ENCODE results near the gene ADCY3.

Gene ADCY3

DNA sequence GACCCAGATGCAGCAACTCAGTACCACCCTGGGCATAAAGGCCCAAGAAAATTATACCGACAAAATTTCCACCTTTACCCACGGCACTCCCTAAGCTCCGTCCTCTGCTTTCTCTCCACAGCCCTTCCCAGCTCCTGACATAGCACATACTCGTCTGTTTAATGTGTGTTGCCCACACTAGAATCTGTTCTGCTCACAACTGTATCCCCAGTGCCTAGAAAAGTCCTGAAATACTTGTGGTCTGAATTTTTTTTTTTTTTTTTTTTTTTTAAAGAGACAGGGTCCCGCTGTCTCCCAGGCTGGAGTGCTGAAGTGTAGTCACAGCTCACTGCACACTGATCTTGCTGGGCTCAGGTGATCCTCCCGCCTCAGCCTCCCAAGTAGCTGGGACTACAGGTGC, 62.3 kb downstream of the ADCY3 start:
- TF ChIP-seq, protein P1, sequence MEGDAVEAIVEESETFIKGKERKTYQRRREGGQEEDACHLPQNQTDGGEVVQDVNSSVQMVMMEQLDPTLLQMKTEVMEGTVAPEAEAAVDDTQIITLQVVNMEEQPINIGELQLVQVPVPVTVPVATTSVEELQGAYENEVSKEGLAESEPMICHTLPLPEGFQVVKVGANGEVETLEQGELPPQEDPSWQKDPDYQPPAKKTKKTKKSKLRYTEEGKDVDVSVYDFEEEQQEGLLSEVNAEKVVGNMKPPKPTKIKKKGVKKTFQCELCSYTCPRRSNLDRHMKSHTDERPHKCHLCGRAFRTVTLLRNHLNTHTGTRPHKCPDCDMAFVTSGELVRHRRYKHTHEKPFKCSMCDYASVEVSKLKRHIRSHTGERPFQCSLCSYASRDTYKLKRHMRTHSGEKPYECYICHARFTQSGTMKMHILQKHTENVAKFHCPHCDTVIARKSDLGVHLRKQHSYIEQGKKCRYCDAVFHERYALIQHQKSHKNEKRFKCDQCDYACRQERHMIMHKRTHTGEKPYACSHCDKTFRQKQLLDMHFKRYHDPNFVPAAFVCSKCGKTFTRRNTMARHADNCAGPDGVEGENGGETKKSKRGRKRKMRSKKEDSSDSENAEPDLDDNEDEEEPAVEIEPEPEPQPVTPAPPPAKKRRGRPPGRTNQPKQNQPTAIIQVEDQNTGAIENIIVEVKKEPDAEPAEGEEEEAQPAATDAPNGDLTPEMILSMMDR (IDR thresholded peaks at IDR 0.05; ENCODE audit: low read depth, low read length): no peak
- Histone ChIP-seq H3K9me3 (ENCODE audit: severe bottlenecking) (no peaks in the 10 kb centered on the region), H3K4me3 (ENCODE audit: low read depth, low read length) (no peak overlapping the region), H3K36me3 (peaks cover 53% of the 10 kb centered on the region), H3K27me3 (ENCODE audit: insufficient read depth, low read depth, severe bottlenecking) (no peaks in the 10 kb centered on the region), H3K27ac (no peak overlapping the region)
- DNase-seq: no peak

DNA sequence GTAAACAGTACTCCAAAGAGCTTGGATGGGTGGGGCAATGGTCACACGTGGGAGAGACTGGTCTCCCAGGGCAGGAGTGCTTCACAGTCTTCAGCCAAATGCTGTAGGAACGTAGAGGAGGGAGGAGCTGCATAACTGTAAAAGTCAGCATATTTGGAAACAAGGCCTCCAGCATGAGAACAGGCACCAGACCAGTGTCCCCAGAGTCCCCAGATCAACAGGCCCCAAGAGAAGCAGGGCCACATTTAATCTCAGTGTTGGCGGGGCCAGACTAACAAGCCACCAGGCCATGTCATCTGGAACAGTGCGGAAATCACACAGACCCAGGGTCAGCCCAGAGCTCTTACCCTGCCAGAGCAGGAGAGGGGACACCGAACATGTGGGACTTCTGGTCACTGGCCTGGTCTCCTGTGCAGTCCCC, 63.2 kb downstream of the ADCY3 start:
- TF ChIP-seq, protein P1 (IDR thresholded peaks at IDR 0.05; ENCODE audit: low read depth, low read length): no peak
- no peak overlapping the region for H3K4me3 ChIP-seq (ENCODE audit: low read depth, low read length)
- no peak for DNase-seq
- no peak overlapping the region for H3K27ac ChIP-seq
- no peaks in the 10 kb centered on the region for H3K9me3 ChIP-seq (ENCODE audit: severe bottlenecking)
- peaks cover 55% of the 10 kb centered on the region for H3K36me3 ChIP-seq
- no peaks in the 10 kb centered on the region for H3K27me3 ChIP-seq (ENCODE audit: insufficient read depth, low read depth, severe bottlenecking)

DNA sequence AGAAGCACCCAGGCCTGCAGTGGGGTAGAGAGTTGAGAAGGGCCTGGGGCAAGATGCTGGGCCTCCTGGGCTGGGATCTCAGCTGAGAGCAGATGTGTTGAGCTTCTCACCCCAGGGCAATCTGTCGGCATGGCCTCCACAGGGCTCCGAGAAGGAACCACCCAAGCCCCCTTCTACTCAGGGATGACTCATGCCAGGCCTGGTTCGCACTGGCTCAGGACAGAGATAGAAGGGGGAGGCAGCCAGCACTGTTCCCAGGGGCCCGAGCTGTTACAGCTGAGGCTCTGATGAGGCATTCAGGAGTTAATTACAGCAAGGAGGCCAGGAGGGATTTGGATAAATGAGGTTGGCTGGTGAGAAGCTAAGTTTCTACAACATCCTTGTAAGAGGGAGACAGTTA, 64.3 kb downstream of the ADCY3 start:
- no peaks in the 10 kb centered on the region for H3K9me3 ChIP-seq (ENCODE audit: severe bottlenecking)
- DNase-seq: no peak
- H3K27me3 ChIP-seq (ENCODE audit: insufficient read depth, low read depth, severe bottlenecking): no peaks in the 10 kb centered on the region
- H3K27ac ChIP-seq: no peak overlapping the region
- H3K4me3 ChIP-seq (ENCODE audit: low read depth, low read length): no peak overlapping the region
- TF ChIP-seq, protein P1 (IDR thresholded peaks at IDR 0.05; ENCODE audit: low read depth, low read length): no peak
- peaks cover 58% of the 10 kb centered on the region for H3K36me3 ChIP-seq

DNA sequence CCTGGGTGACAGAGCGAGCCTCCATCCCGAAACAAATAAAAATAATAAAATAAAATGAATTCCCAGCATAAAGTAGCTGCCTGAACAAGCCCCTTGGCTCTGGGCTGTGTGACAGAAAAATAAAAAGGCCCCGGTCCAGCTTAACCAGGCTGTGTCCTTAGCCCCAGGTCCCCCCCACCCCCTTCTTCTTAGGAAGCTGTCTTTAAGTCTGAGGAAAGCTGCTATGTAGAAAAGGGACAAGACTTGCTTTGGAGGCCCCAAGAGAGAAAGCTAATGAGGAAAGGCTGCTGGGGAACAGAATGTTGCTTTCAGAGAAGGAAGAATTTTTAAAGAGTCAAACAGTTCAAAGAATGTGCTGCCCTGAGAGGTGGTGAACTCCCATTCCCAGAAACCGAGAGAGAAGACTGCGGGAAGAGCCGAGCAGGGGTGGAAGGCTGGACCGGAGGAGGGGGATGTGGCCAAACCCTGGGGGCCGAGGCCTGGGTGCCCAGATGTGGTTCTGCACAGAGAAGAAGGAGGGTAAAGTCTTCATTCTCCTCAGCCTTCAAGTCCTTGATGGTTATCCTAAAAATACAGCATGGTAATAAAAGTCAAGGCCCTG, 64.9 kb downstream of the ADCY3 start:
- Histone ChIP-seq H3K27ac (no peak overlapping the region), H3K9me3 (ENCODE audit: severe bottlenecking) (no peaks in the 10 kb centered on the region), H3K36me3 (peaks cover 55% of the 10 kb centered on the region), H3K4me3 (ENCODE audit: low read depth, low read length) (no peak overlapping the region), H3K27me3 (ENCODE audit: insufficient read depth, low read depth, severe bottlenecking) (no peaks in the 10 kb centered on the region)
- TF ChIP-seq, protein P1 (IDR thresholded peaks at IDR 0.05; ENCODE audit: low read depth, low read length): no peak
- no peak for DNase-seq

DNA sequence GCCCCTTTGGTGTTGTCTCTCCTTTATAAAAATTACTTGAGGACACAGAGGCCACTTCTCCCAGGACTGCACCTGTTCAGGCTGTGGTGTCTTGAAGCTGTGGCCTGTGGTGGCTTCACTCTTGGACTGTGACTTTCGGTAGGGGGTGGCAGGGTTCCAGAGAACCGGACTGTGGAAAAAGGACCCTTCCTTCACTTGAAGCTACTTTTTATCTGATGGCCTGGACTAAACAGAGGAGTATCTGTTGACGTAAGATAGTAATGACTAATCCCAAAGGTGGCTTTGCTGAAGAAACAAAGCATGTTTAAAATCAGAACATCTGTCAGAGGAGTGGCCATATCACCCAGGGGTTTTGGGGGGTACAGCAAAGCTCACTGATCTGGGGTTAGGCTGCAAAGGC, 66.0 kb downstream of the ADCY3 start:
- H3K9me3 ChIP-seq (ENCODE audit: severe bottlenecking): no peaks in the 10 kb centered on the region
- no peak for DNase-seq
- no peak overlapping the region for H3K27ac ChIP-seq
- TF ChIP-seq, protein P1 (IDR thresholded peaks at IDR 0.05; ENCODE audit: low read depth, low read length): no peak
- H3K36me3 ChIP-seq: peaks cover 46% of the 10 kb centered on the region
- H3K27me3 ChIP-seq (ENCODE audit: insufficient read depth, low read depth, severe bottlenecking): no peaks in the 10 kb centered on the region
- no peak overlapping the region for H3K4me3 ChIP-seq (ENCODE audit: low read depth, low read length)

DNA sequence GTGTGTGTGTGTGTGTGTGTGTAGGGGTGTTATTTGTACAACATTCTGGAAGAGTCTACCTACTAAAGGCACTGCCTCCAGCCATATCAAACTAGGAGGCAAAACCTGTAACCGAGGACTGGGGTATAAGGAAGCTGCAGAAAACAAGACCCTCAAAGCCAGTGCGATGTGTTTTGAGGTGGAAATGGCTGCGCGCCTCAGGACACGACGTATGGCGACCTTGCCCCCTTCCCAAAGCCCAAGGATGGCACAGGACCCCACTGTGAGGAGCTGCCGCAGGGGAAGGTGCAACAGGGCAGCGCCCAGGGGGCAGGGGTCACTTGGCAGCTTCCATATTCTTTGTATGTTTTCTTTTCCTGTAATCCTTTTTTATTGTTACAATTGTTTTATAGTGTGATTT, 67.0 kb downstream of the ADCY3 start:
- Histone ChIP-seq H3K36me3 (peaks cover 38% of the 10 kb centered on the region), H3K27me3 (ENCODE audit: insufficient read depth, low read depth, severe bottlenecking) (no peaks in the 10 kb centered on the region), H3K27ac (no peak overlapping the region), H3K9me3 (ENCODE audit: severe bottlenecking) (peaks cover 2% of the 10 kb centered on the region), H3K4me3 (ENCODE audit: low read depth, low read length) (no peak overlapping the region)
- no peak for DNase-seq
- TF ChIP-seq, protein P1 (IDR thresholded peaks at IDR 0.05; ENCODE audit: low read depth, low read length): no peak
